Measurements from ENCODE around the gene RTCA. TPM values are rescaled to one million over a fixed set of nuclear protein-coding genes. Genes with fewer than 3 reads are reported as not detected.

The RTCA gene
- 18.4 TPM for polyA plus RNA-seq (2012; ENCODE audit: insufficient read depth, insufficient read length, low read depth)

- Histone ChIP-seq H3K9me3 (no peaks in the 10 kb centered on the region), H3K4me1 (no peaks in the 10 kb centered on the region), H3K4me3 (ENCODE audit: low read depth, low read length) (peak within 1 kb of the TSS; percentile 96), H3K36me3 (peaks cover 27% of the 10 kb centered on the region), H3K27me3 (no peaks in the 10 kb centered on the region)
- no peak for TF ChIP-seq CTCF (IDR thresholded peaks at IDR 0.05; ENCODE audit: low read depth, low read length)
- DNase-seq, result peak; percentile 96
These were observed at the start of gene RTCA for GRCh38 chr1:100265931-100266740. Gene RTCA (plus strand): TSS chr1:100266216. CDS start chr1:100266376, 160 bp downstream.

GRCh38 chr1:100217834-100218233, 48.2 kb upstream of the RTCA start:
- H3K9me3 ChIP-seq, result no peaks in the 10 kb centered on the region
- no peaks in the 10 kb centered on the region for H3K4me1 ChIP-seq
- H3K27me3 ChIP-seq, result no peaks in the 10 kb centered on the region
- no peak for TF ChIP-seq CTCF (IDR thresholded peaks at IDR 0.05; ENCODE audit: low read depth, low read length)
- H3K4me3 ChIP-seq (ENCODE audit: low read depth, low read length), result no peak overlapping the region
- DNase-seq, result no peak
- peaks cover 9% of the 10 kb centered on the region for H3K36me3 ChIP-seq

GRCh38 chr1:100219457-100219856, 46.6 kb upstream of the RTCA start:
- no peak overlapping the region for H3K4me3 ChIP-seq (ENCODE audit: low read depth, low read length)
- DNase-seq, result no peak
- no peaks in the 10 kb centered on the region for H3K9me3 ChIP-seq
- peaks cover 2% of the 10 kb centered on the region for H3K36me3 ChIP-seq
- no peak for TF ChIP-seq CTCF (IDR thresholded peaks at IDR 0.05; ENCODE audit: low read depth, low read length)
- no peaks in the 10 kb centered on the region for H3K27me3 ChIP-seq
- no peaks in the 10 kb centered on the region for H3K4me1 ChIP-seq

- Histone ChIP-seq H3K36me3 (no peaks in the 10 kb centered on the region; the same call in 1 of the 2 replicates), H3K27me3 (no peaks in the 10 kb centered on the region), H3K4me3 (ENCODE audit: low read depth, low read length) (no peak overlapping the region), H3K9me3 (no peaks in the 10 kb centered on the region), H3K4me1 (no peaks in the 10 kb centered on the region)
- no peak for DNase-seq
- TF ChIP-seq CTCF (IDR thresholded peaks at IDR 0.05; ENCODE audit: low read depth, low read length), result no peak
These were observed 46.1 kb upstream of the RTCA start for GRCh38 chr1:100219883-100220282.

- no peaks in the 10 kb centered on the region for H3K4me1 ChIP-seq
- no peaks in the 10 kb centered on the region for H3K27me3 ChIP-seq
- no peaks in the 10 kb centered on the region for H3K9me3 ChIP-seq
- no peaks in the 10 kb centered on the region for H3K36me3 ChIP-seq
- DNase-seq, result no peak
- H3K4me3 ChIP-seq (ENCODE audit: low read depth, low read length), result no peak overlapping the region
- TF ChIP-seq CTCF (IDR thresholded peaks at IDR 0.05; ENCODE audit: low read depth, low read length), result no peak
These were observed 43.6 kb upstream of the RTCA start for GRCh38 chr1:100222428-100222827.

All from BE2C (cell line).